ENCODE data around the gene JUP. TPM values are rescaled to one million over a fixed set of nuclear protein-coding genes. Genes with fewer than 3 reads are reported as not detected.

JUP gene
- total and polyA plus RNA-seq, 8 donors = 59.5 to 248 (median 90.1) TPM

GRCh38 chr17:41762391-41762790, 24.1 kb downstream of the JUP start:
- Histone ChIP-seq H3K9me3 (no peaks in the 10 kb centered on the region), H3K36me3 (peaks cover 73 to 100% (median 100%) of the 10 kb centered on the region in 4 donors), H3K27me3 (no peaks in the 10 kb centered on the region), H3K4me3 (no peak overlapping the region), H3K27ac (no peak overlapping the region), H3K4me1 (no peaks in the 10 kb centered on the region)
- no peak for DNase-seq
- TF ChIP-seq POLR2A (IDR thresholded peaks at IDR 0.05) (no peak), POLR2AphosphoS5 (IDR thresholded peaks at IDR 0.05) (no peak), CTCF (IDR thresholded peaks at IDR 0.05) (no peak), EP300 (IDR thresholded peaks at IDR 0.05) (no peak)
- intact Hi-C loops (cut with DNase I; ENCODE audit: low total_unique reads) = no loop called here
- WGBS, 5 donors = 81 to 94% (median 92%) methylated on average over 6 of the region's 6 CpGs

- Histone ChIP-seq H3K36me3 (peaks cover 76 to 100% (median 100%) of the 10 kb centered on the region in 4 donors), H3K9me3 (no peaks in the 10 kb centered on the region)
- WGBS, 5 donors = 87 to 93% (median 89%) methylated on average over 5 to 6 of the region's 6 CpGs
These were observed 25.6 kb downstream of the JUP start for GRCh38 chr17:41760878-41761277.

GRCh38 chr17:41758601-41759000, 27.9 kb downstream of the JUP start:
- Histone ChIP-seq H3K27ac (no peak overlapping the region), H3K4me1 (no peaks in the 10 kb centered on the region), H3K4me3 (no peak overlapping the region), H3K27me3 (no peaks in the 10 kb centered on the region), H3K9me3 (no peaks in the 10 kb centered on the region), H3K36me3 (peaks cover 72 to 100% (median 100%) of the 10 kb centered on the region in 4 donors)
- no peak for DNase-seq
- intact Hi-C loops (cut with DNase I; ENCODE audit: low total_unique reads) = no loop called here
- 72 to 79% (median 73%) methylated on average over 5 to 9 of the region's 9 CpGs for WGBS, 5 donors
- no peak for TF ChIP-seq POLR2AphosphoS5 (IDR thresholded peaks at IDR 0.05)
- TF ChIP-seq CTCF (IDR thresholded peaks at IDR 0.05) = no peak
- TF ChIP-seq EP300 (IDR thresholded peaks at IDR 0.05) = no peak
- no peak for TF ChIP-seq POLR2A (IDR thresholded peaks at IDR 0.05)

More at GRCh38 chr17:41760878-41761277, 25.6 kb downstream of the JUP start:
- intact Hi-C loops (cut with DNase I; ENCODE audit: low total_unique reads) = no loop called here
- Histone ChIP-seq H3K4me3 (no peak overlapping the region), H3K27ac (no peak overlapping the region), H3K27me3 (no peaks in the 10 kb centered on the region), H3K4me1 (no peaks in the 10 kb centered on the region)
- TF ChIP-seq POLR2AphosphoS5 (IDR thresholded peaks at IDR 0.05) (no peak), POLR2A (IDR thresholded peaks at IDR 0.05) (no peak), EP300 (IDR thresholded peaks at IDR 0.05) (no peak), CTCF (IDR thresholded peaks at IDR 0.05) (no peak)
- DNase-seq = no peak

GRCh38 chr17:41754066-41754465, 32.4 kb downstream of the JUP start:
- H3K27ac ChIP-seq = no peak overlapping the region
- H3K27me3 ChIP-seq = no peaks in the 10 kb centered on the region
- no peaks in the 10 kb centered on the region for H3K9me3 ChIP-seq
- H3K36me3 ChIP-seq = peaks cover 42 to 72% (median 58%) of the 10 kb centered on the region in 4 donors
- TF ChIP-seq POLR2AphosphoS5 (IDR thresholded peaks at IDR 0.05) (no peak), EP300 (IDR thresholded peaks at IDR 0.05) (no peak), POLR2A (IDR thresholded peaks at IDR 0.05) (no peak), CTCF (IDR thresholded peaks at IDR 0.05) (no peak)
- no peak overlapping the region for H3K4me3 ChIP-seq
- WGBS, 5 donors = 76 to 84% (median 84%) methylated on average over 11 to 12 of the region's 12 CpGs
- intact Hi-C loops (cut with DNase I; ENCODE audit: low total_unique reads) = no loop called here
- peak in 1 of 2 donors; percentile 9 for DNase-seq
- no peaks in the 10 kb centered on the region for H3K4me1 ChIP-seq

Measured in stomach (tissue), 9 donors.